GM19452 (cell line): ENCODE results near the gene STARD10.
A peak's percentile ranks its signal among the peaks of the same experiment; 100 is the strongest.
"Not testable (repeated sequence)": the region's sequence is repeated elsewhere in the genome, so short reads cannot be mapped to it uniquely, and the experiment has no call there.

Experiments
- ATAC-seq: cut with Tn5 transposase; IDR thresholded peaks from one replicate; pipeline ENCODE4 v1.9.1; 2021; ENCODE audit not compliant: unreplicated experiment

The STARD10 gene

GRCh38 chr11:72793425-72794367 is at the start of gene STARD10:
TSS of gene STARD10 (minus strand) at chr11:72794047. CDS start at chr11:72781181, 12,866 bp downstream.
- peak; percentile 85 for ATAC-seq

GRCh38 chr11:72842653-72843330 is 48.9 kb upstream of the STARD10 start:
- no peak for ATAC-seq

- no peak for ATAC-seq
Measured at GRCh38 chr11:72842126-72842525, 48.3 kb upstream of the STARD10 start.

GRCh38 chr11:72841397-72841796 is 47.5 kb upstream of the STARD10 start:
- no peak for ATAC-seq

GRCh38 chr11:72840780-72841179 is 46.9 kb upstream of the STARD10 start:
- no peak for ATAC-seq

- ATAC-seq: no peak
Measured at GRCh38 chr11:72838691-72839305, 45.0 kb upstream of the STARD10 start.

- no peak for ATAC-seq
Measured at GRCh38 chr11:72836111-72836510, 42.3 kb upstream of the STARD10 start.

- no peak for ATAC-seq
Measured at GRCh38 chr11:72834905-72835304, 41.1 kb upstream of the STARD10 start.

GRCh38 chr11:72833811-72834493 is 40.1 kb upstream of the STARD10 start:
- ATAC-seq: no peak

- ATAC-seq: no peak
Measured at GRCh38 chr11:72833083-72833733, 39.4 kb upstream of the STARD10 start.

GRCh38 chr11:72832301-72833082 is 38.6 kb upstream of the STARD10 start:
- no peak for ATAC-seq

- no peak for ATAC-seq
Measured at GRCh38 chr11:72831521-72832300, 37.9 kb upstream of the STARD10 start.

- ATAC-seq: no peak
Measured at GRCh38 chr11:72829884-72830533, 36.2 kb upstream of the STARD10 start.

- no peak for ATAC-seq
Measured at GRCh38 chr11:72829178-72829577, 35.3 kb upstream of the STARD10 start.

- ATAC-seq: no peak
Measured at GRCh38 chr11:72828692-72829101, 34.9 kb upstream of the STARD10 start.

- no peak for ATAC-seq
Measured at GRCh38 chr11:72828081-72828567, 34.3 kb upstream of the STARD10 start.

- not testable (repeated sequence) for ATAC-seq
Measured at GRCh38 chr11:72827656-72828055, 33.8 kb upstream of the STARD10 start.

GRCh38 chr11:72826942-72827480 is 33.2 kb upstream of the STARD10 start:
- no peak for ATAC-seq
